WTC11 (cell line): ENCODE measurements around the gene PRKAG2. TPM values are rescaled to one million over a fixed set of nuclear protein-coding genes. Genes with fewer than 3 reads are reported as not detected.

Experiments used
- ATAC-seq: fragments of 200-7000 bp; cut with Tn5 transposase; 2 replicates; pipeline ENCODE4 v1.10.0; 2021; ENCODE audit warnings: mild to moderate bottlenecking, moderate library complexity
- CTCF ChIA-PET: fragments of 300-600 bp; sonication (Branson Sonifier 250); formaldehyde crosslinking; loops from one replicate; lab custom pipeline; 2021; ENCODE audit warnings: antibody characterized with exemption; lab: Charles Lee
- POLR2A ChIA-PET: fragments of 350-600 bp; sonication (Branson Sonifier 250); formaldehyde crosslinking; loops from one replicate; lab custom pipeline; 2021; ENCODE audit warnings: antibody characterized with exemption; lab: Charles Lee
- DNase-seq: peaks from one replicate; pipeline ENCODE4 v3.0.0; 2021; ENCODE audit warnings: low spot score
- H3K27ac Mint-ChIP-seq: 2 replicates; pipeline ENCODE4 v1.8.0; 2021; ENCODE audit warnings: mixed read lengths
- H3K27me3 Mint-ChIP-seq: 2 replicates; pipeline ENCODE4 v1.8.0; 2021; ENCODE audit warnings: low read depth, mild to moderate bottlenecking, moderate library complexity, mixed read lengths
- H3K36me3 Mint-ChIP-seq: 2 replicates; pipeline ENCODE4 v1.8.0; 2021; ENCODE audit warnings: mixed read lengths
- H3K4me1 Mint-ChIP-seq: 2 replicates; pipeline ENCODE4 v1.8.0; 2022; ENCODE audit warnings: mixed read lengths
- H3K4me3 Mint-ChIP-seq: 2 replicates; pipeline ENCODE4 v1.8.0; 2021; ENCODE audit warnings: mild to moderate bottlenecking, moderate library complexity, mixed read lengths
- H3K9me3 Mint-ChIP-seq: 2 replicates; pipeline ENCODE4 v1.8.0; 2021; ENCODE audit warnings: mixed read lengths
- ATF3 ChIP-seq: sonication (generic); formaldehyde crosslinking; conservative IDR thresholded peaks from 2 replicates; pipeline ENCODE4 v1.8.1; 2022; ENCODE audit warnings: mild to moderate bottlenecking, missing genetic modification reagents
- ATF6 ChIP-seq: sonication (generic); formaldehyde crosslinking; IDR thresholded peaks from 2 replicates; pipeline ENCODE4 v1.8.1; 2023; ENCODE audit warnings: mild to moderate bottlenecking, missing genetic modification reagents
- CBFB ChIP-seq: sonication (generic); formaldehyde crosslinking; IDR thresholded peaks from 2 replicates; pipeline ENCODE4 v1.8.1; 2022; ENCODE audit warnings: mild to moderate bottlenecking, low read depth, missing genetic modification reagents
- CDX4 ChIP-seq: fragments of 250-450 bp; sonication (Bioruptor Pico); IDR thresholded peaks from 2 replicates; pipeline ENCODE4 v1.9.0; 2021; ENCODE audit warnings: moderate library complexity, mild to moderate bottlenecking, inconsistent platforms, borderline replicate concordance
- E2F5 ChIP-seq: sonication (generic); formaldehyde crosslinking; IDR thresholded peaks from 2 replicates; pipeline ENCODE4 v1.8.1; 2022; ENCODE audit warnings: mild to moderate bottlenecking, moderate library complexity, missing genetic modification reagents
- ERG ChIP-seq: fragments of 250-450 bp; sonication (Bioruptor Pico); IDR thresholded peaks from 2 replicates; pipeline ENCODE4 v1.8.0; 2021; ENCODE audit warnings: mild to moderate bottlenecking
- FOXJ3 ChIP-seq: sonication (generic); formaldehyde crosslinking; IDR thresholded peaks from 2 replicates; pipeline ENCODE4 v1.9.0; 2021; ENCODE audit warnings: missing genetic modification reagents, mild to moderate bottlenecking, borderline replicate concordance
- FOXK1 ChIP-seq: sonication (generic); formaldehyde crosslinking; IDR thresholded peaks from 2 replicates; pipeline ENCODE4 v1.8.0; 2022; ENCODE audit warnings: mild to moderate bottlenecking, moderate library complexity, missing genetic modification reagents
- FOXP4 ChIP-seq: sonication (generic); formaldehyde crosslinking; IDR thresholded peaks from 2 replicates; pipeline ENCODE4 v1.8.0; 2022; ENCODE audit warnings: mild to moderate bottlenecking, missing genetic modification reagents
- HMGXB4 ChIP-seq: sonication (generic); formaldehyde crosslinking; IDR thresholded peaks from 2 replicates; pipeline ENCODE4 v1.8.1; 2023; ENCODE audit warnings: mild to moderate bottlenecking, moderate library complexity, missing genetic modification reagents
- NR2C2 ChIP-seq: sonication (generic); formaldehyde crosslinking; IDR thresholded peaks from 2 replicates; pipeline ENCODE4 v1.8.0; 2022; ENCODE audit warnings: mild to moderate bottlenecking, missing genetic modification reagents
- NR3C1 ChIP-seq: sonication (generic); formaldehyde crosslinking; conservative IDR thresholded peaks from 2 replicates; pipeline ENCODE4 v1.8.1; 2023; ENCODE audit warnings: low read depth, mild to moderate bottlenecking, missing genetic modification reagents
- PRRX2 ChIP-seq: fragments of 250-450 bp; sonication (Bioruptor Pico); IDR thresholded peaks from 2 replicates; pipeline ENCODE4 v1.8.0; 2021; ENCODE audit warnings: mild to moderate bottlenecking
- RELA ChIP-seq: sonication (generic); formaldehyde crosslinking; IDR thresholded peaks from 2 replicates; pipeline ENCODE4 v1.8.1; 2022; ENCODE audit warnings: missing genetic modification reagents, mild to moderate bottlenecking, borderline replicate concordance
- SP1 ChIP-seq: sonication (generic); formaldehyde crosslinking; conservative IDR thresholded peaks from 2 replicates; pipeline ENCODE4 v1.8.1; 2022; ENCODE audit warnings: missing genetic modification reagents
- TEAD1 ChIP-seq: sonication (generic); formaldehyde crosslinking; IDR thresholded peaks from 2 replicates; pipeline ENCODE4 v1.8.0; 2022; ENCODE audit warnings: mild to moderate bottlenecking, missing genetic modification reagents
- TP53 ChIP-seq: sonication (generic); formaldehyde crosslinking; IDR thresholded peaks from 2 replicates; pipeline ENCODE4 v1.8.1; 2023; ENCODE audit warnings: mild to moderate bottlenecking, missing genetic modification reagents
- USF2 ChIP-seq: sonication (generic); formaldehyde crosslinking; IDR thresholded peaks from 2 replicates; pipeline ENCODE4 v1.8.1; 2023; ENCODE audit warnings: mild to moderate bottlenecking, missing genetic modification reagents, moderate library complexity
- ZBTB21 ChIP-seq: sonication (generic); formaldehyde crosslinking; IDR thresholded peaks from 2 replicates; pipeline ENCODE4 v1.8.1; 2023; ENCODE audit warnings: mild to moderate bottlenecking, missing genetic modification reagents, borderline replicate concordance
- total RNA-seq: library from RNA; stranded (reverse); gene quantifications from 3 replicates; pipeline ENCODE4 v1.2.3, GENCODE V29; 2021

The PRKAG2 gene
- total RNA-seq, 1 experiment from 2014 or later, result 20.3 TPM

- Mint-ChIP-seq H3K4me3 (no peak overlapping the region), H3K27me3 (no peaks in the 10 kb centered on the region), H3K4me1 (peaks cover 4% of the 10 kb centered on the region; the same call in 1 of the 2 replicates), H3K36me3 (no peaks in the 10 kb centered on the region), H3K9me3 (no peaks in the 10 kb centered on the region), H3K27ac (no peak overlapping the region)
- CTCF ChIA-PET, result interaction anchor here (1.5 kb wide), 1 partner anchor 43 kb away, joined by 4 read pairs; no protein-coding TSS in a partner anchor
- POLR2A ChIA-PET, result no interaction called here
- TF ChIP-seq RELA (no peak), FOXP4 (no peak), ATF3 (CRISPR knock-in tag) (no peak), HMGXB4 (no peak), CBFB (CRISPR knock-in tag) (no peak), ERG (CRISPR knock-in tag) (no peak), USF2 (CRISPR knock-in tag) (no peak), CDX4 (CRISPR knock-in tag) (no peak), ZBTB21 (no peak), ATF6 (CRISPR knock-in tag) (no peak), TP53 (CRISPR knock-in tag) (no peak), FOXK1 (CRISPR knock-in tag) (no peak), FOXJ3 (CRISPR knock-in tag) (no peak), NR3C1 (CRISPR knock-in tag) (no peak), E2F5 (CRISPR knock-in tag) (no peak), PRRX2 (CRISPR knock-in tag) (no peak), SP1 (CRISPR knock-in tag) (no peak), NR2C2 (CRISPR knock-in tag) (no peak), TEAD1 (CRISPR knock-in tag) (no peak)
- TF ChIP-seq, all 79 proteins: peak for 0
- ATAC-seq (no peak), DNase-seq (no peak)
These were observed 51.2 kb downstream of the PRKAG2 start for GRCh38 chr7:151825721-151826120.
